Renal pelvis (tissue), 12 donors: Measurements from ENCODE around the gene MYH10. TPM values are rescaled to one million over a fixed set of nuclear protein-coding genes. Genes with fewer than 3 reads are reported as not detected.
"Not testable (repeated sequence)": the region's sequence is repeated elsewhere in the genome, so short reads cannot be mapped to it uniquely, and the experiment has no call there.

Experiments used
- DNase-seq: peaks from one replicate; pipeline ENCODE4 v3.0.0-alpha.2; 2013
- long read RNA-seq, 16 experiments: transcript quantifications; one replicate each; lab custom pipeline, GENCODE V29; 2026
- polyA plus RNA-seq, 3 donors: library from polyadenylated mRNA; unstranded; fragments of 120-200 nt; gene quantifications; one replicate each; pipeline ENCODE4 v1.2.1, GENCODE V29; 2013; ENCODE audit not compliant: insufficient read length in 3 of 3

Gene MYH10
- polyA plus RNA-seq, result 100 to 1,000 TPM; 232 to 268 (median 246) TPM
- long read RNA-seq, donor 1, full-length matches to known transcripts, result 2 of 51 reads
- long read RNA-seq, donor 1, partial matches to known transcripts, result 49 of 51 reads
- long read RNA-seq, donor 1, other reads (novel, unspliced or antisense), result 0 of 51 reads
- long read RNA-seq, donor 2, full-length matches to known transcripts, result 4 of 60 reads
- long read RNA-seq, donor 2, partial matches to known transcripts, result 56 of 60 reads
- long read RNA-seq, donor 2, other reads (novel, unspliced or antisense), result 0 of 60 reads
- long read RNA-seq, donor 3, partial matches to known transcripts, result 100 of 101 reads
- long read RNA-seq, donor 3, other reads (novel, unspliced or antisense), result 0 of 101 reads
- long read RNA-seq, donor 4, partial matches to known transcripts, result 31 of 33 reads
- long read RNA-seq, donor 4, other reads (novel, unspliced or antisense), result 0 of 33 reads
- long read RNA-seq, donor 5, partial matches to known transcripts, result 24 of 24 reads
- long read RNA-seq, donor 5, other reads (novel, unspliced or antisense), result 0 of 24 reads
- long read RNA-seq, donor 6, partial matches to known transcripts, result 85 of 87 reads
- long read RNA-seq, donor 6, other reads (novel, unspliced or antisense), result 0 of 87 reads
- long read RNA-seq, donor 7, full-length matches to known transcripts, result 6 of 38 reads
- long read RNA-seq, donor 7, partial matches to known transcripts, result 32 of 38 reads
- long read RNA-seq, donor 7, other reads (novel, unspliced or antisense), result 0 of 38 reads
- long read RNA-seq, donor 8, partial matches to known transcripts, result 128 of 130 reads
- long read RNA-seq, donor 8, other reads (novel, unspliced or antisense), result 0 of 130 reads
- long read RNA-seq, donor 9, full-length matches to known transcripts, result 6 of 101 reads
- long read RNA-seq, donor 9, partial matches to known transcripts, result 95 of 101 reads
- long read RNA-seq, donor 9, other reads (novel, unspliced or antisense), result 0 of 101 reads
- long read RNA-seq, donor 10, partial matches to known transcripts, result 101 of 104 reads
- long read RNA-seq, donor 10, other reads (novel, unspliced or antisense), result 0 of 104 reads
- long read RNA-seq, donor 11, partial matches to known transcripts, result 13 of 15 reads
- long read RNA-seq, donor 11, other reads (novel, unspliced or antisense), result 0 of 15 reads
- long read RNA-seq, donor 12, full-length matches to known transcripts, result 3 of 132 reads
- long read RNA-seq, donor 12, partial matches to known transcripts, result 124 of 132 reads
- long read RNA-seq, donor 12, other reads (novel, unspliced or antisense), result 5 of 132 reads
- long read RNA-seq, donor 13, full-length matches to known transcripts, result 3 of 32 reads
- long read RNA-seq, donor 13, partial matches to known transcripts, result 29 of 32 reads
- long read RNA-seq, donor 13, other reads (novel, unspliced or antisense), result 0 of 32 reads
- long read RNA-seq, donor 14, result 0 reads
- long read RNA-seq, donor 15, result 0 reads
- long read RNA-seq, donor 16, full-length matches to known transcripts, result 3 of 50 reads
- long read RNA-seq, donor 16, partial matches to known transcripts, result 47 of 50 reads
- long read RNA-seq, donor 16, other reads (novel, unspliced or antisense), result 0 of 50 reads

- no peak for DNase-seq
Observed at GRCh38 chr17:8630227-8630801, at the start of gene MYH10. Gene MYH10, minus strand, starts transcription at chr17:8630725. Its CDS starts 7,479 bp downstream, at chr17:8623246.

DNA sequence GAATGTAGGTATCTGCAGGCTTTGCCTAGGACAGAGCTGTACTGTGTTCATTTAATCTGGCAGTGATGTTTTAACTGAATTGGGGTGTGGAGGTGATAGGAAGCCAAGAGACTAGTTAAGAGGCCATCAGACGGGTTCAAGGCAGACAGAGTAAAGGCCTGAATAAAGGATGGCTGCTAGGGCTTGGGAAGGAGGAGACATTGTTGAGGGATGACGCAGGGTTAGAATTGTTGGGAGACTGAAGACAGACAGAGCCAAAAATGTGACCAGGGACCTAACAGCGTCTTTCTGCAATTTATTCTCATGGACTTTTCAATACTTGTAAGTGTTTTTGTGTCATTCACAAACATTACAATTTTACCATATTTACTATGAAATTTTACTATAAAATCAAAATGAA is 48.6 kb upstream of the MYH10 start:
- DNase-seq, result no peak

DNA sequence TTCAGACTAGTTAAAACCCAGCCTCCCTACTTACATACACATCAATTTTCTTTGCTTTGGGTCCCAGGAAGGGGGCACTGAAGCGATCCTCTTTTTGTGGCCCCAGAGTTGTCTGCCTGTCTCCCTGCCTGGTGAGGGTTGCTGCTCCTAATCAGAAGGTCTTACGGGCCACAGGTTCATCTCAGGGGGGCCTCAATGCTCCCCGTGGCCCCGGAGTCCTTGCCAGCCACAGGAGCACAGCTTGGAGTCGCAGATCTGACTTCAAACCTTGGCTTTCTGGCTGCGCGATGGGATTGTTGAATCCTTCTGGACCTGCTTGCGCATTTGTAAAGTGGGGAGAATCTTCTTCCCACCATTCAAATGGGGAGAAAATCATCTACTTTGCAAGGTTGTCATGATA is 44.8 kb upstream of the MYH10 start:
- no peak for DNase-seq

- DNase-seq, result peak; percentile 80
Observed at GRCh38 chr17:8674344-8675305, 44.1 kb upstream of the MYH10 start.

DNA sequence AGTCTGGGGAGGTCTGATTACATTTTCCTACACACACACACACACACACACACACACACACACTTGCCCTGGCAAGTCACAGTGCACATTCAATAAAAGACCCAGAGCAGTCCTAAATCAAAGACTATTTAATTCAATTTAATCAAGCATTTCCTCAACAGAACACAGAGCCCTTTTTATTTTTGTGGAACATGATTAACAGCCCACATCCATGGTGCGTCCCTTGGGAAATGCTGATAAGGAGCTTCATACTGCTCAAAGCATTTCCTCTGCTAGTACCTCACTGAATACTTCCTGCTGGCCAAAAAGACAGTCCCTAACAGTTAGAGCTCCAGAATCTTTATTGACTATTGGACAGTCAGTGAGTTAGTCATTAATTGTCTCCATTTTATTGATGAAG is 43.1 kb upstream of the MYH10 start:
- peak; percentile 87 for DNase-seq

- DNase-seq, result no peak
Observed at GRCh38 chr17:8672326-8672725, 41.8 kb upstream of the MYH10 start.

DNA sequence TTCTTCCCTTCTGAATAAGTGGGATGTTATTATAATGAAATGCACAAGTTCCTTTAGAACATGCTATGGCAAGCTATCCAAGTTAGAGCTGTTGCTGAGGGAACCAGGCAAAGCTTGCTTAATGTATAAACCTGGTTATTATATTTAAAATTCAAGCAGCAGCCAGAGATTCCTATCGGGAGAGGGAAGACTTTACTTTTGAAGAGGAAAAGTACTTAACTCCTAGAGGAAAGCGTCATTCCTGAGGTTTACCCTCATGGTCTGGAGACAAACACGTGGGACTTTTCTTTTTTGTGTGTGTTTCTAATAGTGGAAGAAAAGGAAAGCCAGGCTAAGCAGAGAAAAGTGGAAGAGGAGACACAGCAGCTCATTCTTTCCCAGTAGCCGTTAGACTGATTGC is 39.9 kb upstream of the MYH10 start:
- DNase-seq, result no peak

GRCh38 chr17:8668176-8668740 is 37.7 kb upstream of the MYH10 start:
- DNase-seq, result no peak

DNA sequence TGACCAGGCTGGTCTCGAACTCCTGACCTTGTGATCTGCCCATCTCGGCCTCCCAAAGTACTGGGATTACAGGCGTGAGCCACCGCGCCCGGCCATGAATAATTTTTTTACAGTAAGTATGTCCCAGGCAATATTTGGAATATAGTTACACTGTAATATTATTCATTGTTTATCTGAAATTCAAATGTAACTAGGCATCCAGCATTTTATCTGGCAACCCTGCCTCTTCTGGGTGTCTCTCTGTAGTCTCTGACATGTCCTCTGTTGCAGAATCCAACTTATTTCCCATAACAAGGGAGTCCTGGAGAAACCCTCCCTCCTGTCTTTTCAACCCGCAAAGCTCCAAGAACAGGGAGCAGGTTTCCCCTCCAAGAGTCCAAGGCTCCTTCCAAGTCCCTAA is 36.9 kb upstream of the MYH10 start:
- no peak for DNase-seq

- DNase-seq, result no peak
Observed at GRCh38 chr17:8665684-8666083, 35.2 kb upstream of the MYH10 start.

DNA sequence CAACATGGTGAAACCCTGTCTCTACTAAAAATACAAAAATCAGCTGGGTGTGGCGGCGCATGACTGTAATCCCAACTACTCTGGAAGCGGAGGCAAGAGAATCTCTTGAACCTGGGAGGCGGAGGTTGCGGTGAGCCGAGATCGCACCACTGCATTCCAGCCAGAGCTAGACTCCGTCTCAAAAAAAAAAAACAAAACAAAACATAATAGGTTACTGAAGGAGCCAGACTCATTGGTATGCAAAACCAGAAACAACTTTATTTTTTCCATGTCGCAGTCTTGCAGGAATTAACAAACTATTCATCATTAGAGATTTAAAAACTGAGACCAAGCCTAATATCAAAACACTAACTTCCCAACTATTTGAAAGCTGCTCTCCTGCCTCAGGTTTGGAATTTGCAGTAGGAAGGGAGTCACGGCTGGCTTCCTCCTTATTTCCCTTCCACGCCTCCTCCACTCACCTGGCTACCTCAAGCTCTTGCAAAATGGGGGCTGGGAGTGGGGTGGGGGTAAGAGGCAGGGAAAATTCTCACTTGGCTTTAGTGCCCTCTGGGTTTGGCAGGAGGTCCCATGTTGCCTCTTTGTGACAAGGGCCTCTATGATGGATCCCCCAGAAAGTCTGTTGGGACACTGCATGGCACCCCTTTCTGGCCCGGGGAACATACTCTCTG is 34.1 kb upstream of the MYH10 start:
- DNase-seq, result no peak

GRCh38 chr17:8662973-8663372 is 32.4 kb upstream of the MYH10 start:
- DNase-seq, result no peak

DNA sequence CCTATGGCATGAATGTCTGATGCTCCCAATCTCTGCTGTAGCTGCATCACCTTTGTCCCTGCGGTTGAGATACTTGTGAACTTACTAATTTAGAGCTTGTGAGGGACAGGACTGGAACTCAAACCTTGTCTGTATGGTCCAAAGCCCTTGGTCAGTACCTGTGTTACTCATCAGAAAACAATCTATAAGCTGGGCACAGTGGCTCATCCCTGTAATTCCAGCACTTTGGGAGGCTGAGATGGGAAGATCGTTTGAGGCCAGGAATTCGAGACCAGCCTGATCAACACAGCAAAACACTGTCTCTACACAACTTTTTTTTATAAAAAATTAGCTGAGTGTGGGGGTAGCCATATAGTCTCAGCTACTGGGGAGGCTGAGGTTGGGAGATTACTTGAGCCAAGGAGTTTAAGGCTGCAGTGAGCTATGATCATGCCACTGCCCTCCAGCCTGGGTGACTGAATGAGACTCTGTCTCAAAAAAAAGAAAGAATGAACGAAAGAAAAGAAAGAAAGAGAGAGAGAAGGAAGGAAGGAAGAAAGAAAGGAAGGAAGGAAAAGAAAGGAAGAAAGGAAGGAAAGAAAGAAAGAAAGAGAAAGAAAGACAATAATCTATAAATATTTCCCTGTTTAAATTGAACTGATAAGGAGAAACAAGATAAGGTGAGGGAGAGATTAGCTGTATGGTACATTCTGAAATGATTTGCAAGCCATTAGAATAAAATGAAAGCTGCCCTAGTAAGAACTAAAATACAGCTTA is 31.7 kb upstream of the MYH10 start:
- no peak for DNase-seq

GRCh38 chr17:8660709-8661108 is 30.2 kb upstream of the MYH10 start:
- not testable (repeated sequence) for DNase-seq

- no peak for DNase-seq
Observed at GRCh38 chr17:8659758-8660410, 29.4 kb upstream of the MYH10 start.

DNA sequence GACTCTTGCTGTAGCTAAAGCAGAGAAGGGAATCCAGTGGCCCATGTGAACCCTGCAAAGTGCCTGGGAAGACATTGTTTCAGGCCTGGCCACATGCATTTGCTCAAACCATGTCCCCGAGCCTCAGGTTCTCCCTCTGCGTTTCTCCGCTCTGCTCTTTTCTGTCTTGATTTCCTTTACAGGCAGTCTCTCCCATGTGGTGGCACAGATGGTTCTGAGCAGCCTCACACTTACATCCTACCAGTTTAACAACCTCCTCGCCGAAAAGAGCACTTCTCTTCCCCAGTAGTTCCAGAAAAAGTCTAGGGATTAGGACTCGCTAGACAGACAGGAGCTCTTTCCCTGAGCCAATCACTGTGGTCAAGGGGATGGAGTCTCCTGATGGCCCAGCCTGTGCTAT is 28.3 kb upstream of the MYH10 start:
- DNase-seq, result no peak

- DNase-seq, result no peak
Observed at GRCh38 chr17:8656693-8657092, 26.2 kb upstream of the MYH10 start.
